Esophagus muscularis mucosa (tissue), 4 donors: Measurements from ENCODE around the gene SLC9A8.

Source experiments
- CTCF ChIP-seq, 3 experiments: fragments of 200-600 bp in 2 of 3; fragments of 450-650 bp in 1 of 3; sonication (generic) in 2 of 3; IDR thresholded peaks; one replicate each; pipeline ENCODE4 v1.5.1; 2017 to 2019; ENCODE audit warnings: antibody characterized with exemption in 3 of 3, mild to moderate bottlenecking in 2 of 3, moderate library complexity in 1 of 3
- EP300 ChIP-seq: sonication (generic); formaldehyde crosslinking; IDR thresholded peaks from one replicate; pipeline ENCODE4 v1.6.1; 2017; ENCODE audit warnings: antibody characterized with exemption
- POLR2A ChIP-seq: fragments of 450-650 bp; IDR thresholded peaks from one replicate; pipeline ENCODE4 v1.6.1; 2017; ENCODE audit warnings: antibody characterized with exemption, moderate library complexity, mild to moderate bottlenecking, low read depth
- POLR2AphosphoS5 ChIP-seq, 2 donors: sonication (generic); formaldehyde crosslinking; IDR thresholded peaks; one replicate each; pipeline ENCODE4 v1.6.1; 2017; ENCODE audit warnings: antibody characterized with exemption in 2 of 2

- no peak for TF ChIP-seq POLR2A
- no peak for TF ChIP-seq CTCF (IDR thresholded peaks at IDR 0.05)
- no peak for TF ChIP-seq POLR2AphosphoS5 (IDR thresholded peaks at IDR 0.05)
- TF ChIP-seq EP300 = no peak
Measured at GRCh38 chr20:49823152-49823847, 10.7 kb downstream of the SLC9A8 start.
